Mucosa of rectum (tissue), 2 donors: ENCODE data around the gene PLXNA4.

ENCODE experiments used
- H3K27ac ChIP-seq, 2 donors: one replicate each; pipeline ENCODE4 v1.7.0; 2013; ENCODE audit warnings: inconsistent platforms in 2 of 2, low read depth in 2 of 2, low read length in 2 of 2
- H3K27me3 ChIP-seq, 2 donors: one replicate each; pipeline ENCODE4 v1.7.0; 2013; ENCODE audit warnings: low read length in 2 of 2; ENCODE audit not compliant: control insufficient read depth in 2 of 2, insufficient read depth in 2 of 2
- H3K36me3 ChIP-seq, 2 donors: one replicate each; pipeline ENCODE4 v1.7.0; 2013; ENCODE audit warnings: low read length in 2 of 2; ENCODE audit not compliant: control insufficient read depth in 2 of 2, insufficient read depth in 2 of 2
- H3K4me1 ChIP-seq, 2 donors: one replicate each; pipeline ENCODE4 v1.7.0; 2013; ENCODE audit warnings: low read length in 2 of 2, mild to moderate bottlenecking in 1 of 2; ENCODE audit not compliant: control insufficient read depth in 2 of 2, insufficient read depth in 2 of 2
- H3K4me3 ChIP-seq, 2 donors: one replicate each; pipeline ENCODE4 v1.7.0; 2013; ENCODE audit warnings: low read length in 2 of 2
- H3K9ac ChIP-seq, 2 donors: one replicate each; pipeline ENCODE4 v1.7.0; 2013; ENCODE audit warnings: low read length in 2 of 2, low read depth in 1 of 2, mild to moderate bottlenecking in 1 of 2
- H3K9me3 ChIP-seq, 2 donors: one replicate each; pipeline ENCODE4 v1.7.0; 2013; ENCODE audit warnings: low read length in 2 of 2; ENCODE audit not compliant: control insufficient read depth in 2 of 2
- donor health status: healthy.
- donor health status: Normal muscosa, but diverticular disease.

The PLXNA4 gene

GRCh38 chr7:132083126-132083525 lies 493.1 kb downstream of the PLXNA4 start:
- no peaks in the 10 kb centered on the region for H3K36me3 ChIP-seq
- no peaks in the 10 kb centered on the region for H3K9me3 ChIP-seq
- no peak overlapping the region for H3K9ac ChIP-seq
- H3K27me3 ChIP-seq, result no peaks in the 10 kb centered on the region
- H3K4me3 ChIP-seq, result no peak overlapping the region
- H3K27ac ChIP-seq, result no peak overlapping the region
- H3K4me1 ChIP-seq, result no peaks in the 10 kb centered on the region

DNA sequence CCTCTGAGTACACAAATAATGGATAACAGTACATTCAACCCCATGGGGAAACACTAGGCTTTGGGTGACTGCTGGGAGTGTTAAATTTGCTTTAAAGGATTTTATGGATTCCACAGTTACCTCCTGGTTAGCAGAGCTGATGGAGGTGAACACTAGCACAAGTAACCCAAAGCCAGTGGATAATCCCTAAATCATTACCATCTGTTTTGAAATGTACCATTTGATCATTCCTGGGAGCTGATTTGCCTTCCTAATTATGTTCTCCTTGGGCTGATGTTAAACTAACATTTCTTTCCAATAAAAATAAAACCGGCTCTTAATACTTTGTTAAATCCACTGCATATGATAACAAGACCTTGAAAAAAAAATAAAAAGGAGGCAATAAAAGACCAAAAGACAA lies 493.9 kb downstream of the PLXNA4 start:
- Histone ChIP-seq H3K4me1 (no peaks in the 10 kb centered on the region), H3K9ac (no peak overlapping the region), H3K27ac (no peak overlapping the region)

GRCh38 chr7:132081686-132082085 lies 494.6 kb downstream of the PLXNA4 start:
- Histone ChIP-seq H3K27ac (no peak overlapping the region), H3K9ac (no peak overlapping the region), H3K4me1 (no peaks in the 10 kb centered on the region)

More for the DNA sequence above, 493.9 kb downstream of the PLXNA4 start:
- Histone ChIP-seq H3K4me3 (no peak overlapping the region), H3K36me3 (no peaks in the 10 kb centered on the region), H3K9me3 (no peaks in the 10 kb centered on the region), H3K27me3 (no peaks in the 10 kb centered on the region)

DNA sequence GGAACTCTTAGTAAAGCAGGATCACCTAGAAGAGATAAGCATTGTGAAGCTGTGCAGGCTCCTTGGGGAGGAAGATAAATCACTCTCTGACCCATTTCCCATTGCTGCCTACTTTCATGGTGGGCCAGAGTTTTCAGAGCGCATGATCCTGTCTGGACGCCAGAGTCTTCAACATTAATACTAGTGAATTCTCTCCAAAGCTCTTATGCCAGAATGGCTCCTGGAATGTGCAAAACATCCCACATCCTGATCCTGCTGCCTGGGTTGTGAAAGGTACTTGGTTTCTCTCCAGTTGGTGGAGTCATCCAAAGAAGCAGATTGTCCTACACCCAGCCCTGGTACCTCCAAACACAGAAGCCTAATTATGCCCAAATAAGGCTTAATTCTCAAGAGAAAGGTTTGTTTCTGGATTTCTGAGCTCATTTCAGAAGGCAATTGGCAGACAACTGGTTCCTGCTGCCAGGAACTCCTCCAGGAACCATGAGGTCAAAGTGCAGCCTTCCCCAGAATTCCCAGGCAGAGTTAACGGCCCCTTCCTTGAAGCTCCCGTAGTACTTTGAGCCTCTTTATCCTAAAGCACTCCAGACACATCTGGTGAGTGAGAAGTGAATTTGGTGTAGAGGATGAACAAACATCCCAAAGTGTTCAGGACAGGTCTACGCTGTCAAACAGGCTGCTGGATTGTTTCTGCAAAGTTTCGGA lies 495.2 kb downstream of the PLXNA4 start:
- Histone ChIP-seq H3K9ac (no peak overlapping the region), H3K36me3 (no peaks in the 10 kb centered on the region), H3K4me1 (no peaks in the 10 kb centered on the region), H3K27me3 (no peaks in the 10 kb centered on the region), H3K4me3 (no peak overlapping the region), H3K27ac (no peak overlapping the region), H3K9me3 (no peaks in the 10 kb centered on the region)

More at GRCh38 chr7:132081686-132082085, 494.6 kb downstream of the PLXNA4 start:
- Histone ChIP-seq H3K36me3 (no peaks in the 10 kb centered on the region), H3K27me3 (no peaks in the 10 kb centered on the region), H3K4me3 (no peak overlapping the region), H3K9me3 (no peaks in the 10 kb centered on the region)

DNA sequence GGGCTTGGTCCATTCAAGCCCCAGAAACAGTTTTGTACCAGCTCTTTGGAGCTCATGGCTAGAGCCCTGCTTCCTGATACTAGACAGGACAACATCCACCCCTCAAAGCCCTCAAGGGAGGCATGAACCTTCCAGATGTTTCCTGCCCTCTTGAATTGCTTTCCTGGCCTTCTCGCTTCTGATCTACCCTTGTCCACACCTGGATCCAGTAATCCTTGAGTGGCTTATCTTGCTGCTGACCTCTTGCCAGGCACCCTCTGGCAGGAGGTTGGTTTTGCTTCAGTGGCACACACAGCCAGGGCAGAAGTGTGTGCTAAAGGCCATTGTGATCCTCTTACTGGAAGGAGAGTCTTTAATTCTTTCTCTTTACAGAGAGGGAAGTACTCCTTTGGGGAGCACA lies 495.8 kb downstream of the PLXNA4 start:
- no peak overlapping the region for H3K9ac ChIP-seq
- no peaks in the 10 kb centered on the region for H3K27me3 ChIP-seq
- no peaks in the 10 kb centered on the region for H3K9me3 ChIP-seq
- no peak overlapping the region for H3K4me3 ChIP-seq
- no peak overlapping the region for H3K27ac ChIP-seq
- no peaks in the 10 kb centered on the region for H3K4me1 ChIP-seq
- H3K36me3 ChIP-seq, result no peaks in the 10 kb centered on the region

GRCh38 chr7:132078891-132079735 lies 497.2 kb downstream of the PLXNA4 start:
- H3K4me1 ChIP-seq, result no peaks in the 10 kb centered on the region
- H3K27ac ChIP-seq, result no peak overlapping the region
- H3K9ac ChIP-seq, result no peak overlapping the region

DNA sequence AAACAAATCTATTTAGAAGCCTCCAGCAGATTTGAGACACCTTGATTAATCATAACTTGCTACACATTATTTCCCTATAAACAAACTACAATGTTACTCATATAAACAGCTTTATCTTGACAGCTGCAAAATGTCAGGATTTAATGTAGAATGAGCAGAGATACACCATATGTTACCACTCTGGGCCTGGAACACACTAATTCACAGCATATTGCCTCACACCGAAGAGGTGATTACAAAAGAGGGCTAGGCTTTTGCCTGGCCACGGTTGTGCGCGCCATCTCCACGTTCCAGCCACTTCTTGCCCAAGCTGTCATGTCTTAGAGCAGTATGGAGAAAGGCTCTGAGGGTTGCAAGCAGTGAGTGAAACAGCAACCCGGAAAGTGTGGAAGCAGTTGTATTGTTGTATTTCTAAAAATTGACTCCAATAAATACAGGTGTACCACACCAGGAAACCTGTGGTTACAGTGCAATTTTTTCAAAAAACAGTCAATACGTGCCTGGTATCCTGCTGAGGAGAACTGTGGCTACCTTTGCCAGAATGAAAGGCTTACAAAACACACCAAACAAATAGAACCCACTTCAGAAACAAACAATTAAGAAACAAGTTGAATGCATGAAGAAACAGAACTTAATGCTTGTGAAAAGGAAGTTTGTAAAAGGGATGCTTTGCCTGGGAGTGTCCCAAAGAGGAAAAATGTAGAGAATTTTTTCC lies 498.1 kb downstream of the PLXNA4 start:
- Histone ChIP-seq H3K27ac (no peak overlapping the region), H3K4me3 (no peak overlapping the region), H3K9ac (no peak overlapping the region), H3K27me3 (no peaks in the 10 kb centered on the region), H3K36me3 (no peaks in the 10 kb centered on the region), H3K9me3 (no peaks in the 10 kb centered on the region), H3K4me1 (no peaks in the 10 kb centered on the region)

More at GRCh38 chr7:132078891-132079735, 497.2 kb downstream of the PLXNA4 start:
- Histone ChIP-seq H3K9me3 (no peaks in the 10 kb centered on the region), H3K4me3 (no peak overlapping the region), H3K27me3 (no peaks in the 10 kb centered on the region), H3K36me3 (no peaks in the 10 kb centered on the region)

DNA sequence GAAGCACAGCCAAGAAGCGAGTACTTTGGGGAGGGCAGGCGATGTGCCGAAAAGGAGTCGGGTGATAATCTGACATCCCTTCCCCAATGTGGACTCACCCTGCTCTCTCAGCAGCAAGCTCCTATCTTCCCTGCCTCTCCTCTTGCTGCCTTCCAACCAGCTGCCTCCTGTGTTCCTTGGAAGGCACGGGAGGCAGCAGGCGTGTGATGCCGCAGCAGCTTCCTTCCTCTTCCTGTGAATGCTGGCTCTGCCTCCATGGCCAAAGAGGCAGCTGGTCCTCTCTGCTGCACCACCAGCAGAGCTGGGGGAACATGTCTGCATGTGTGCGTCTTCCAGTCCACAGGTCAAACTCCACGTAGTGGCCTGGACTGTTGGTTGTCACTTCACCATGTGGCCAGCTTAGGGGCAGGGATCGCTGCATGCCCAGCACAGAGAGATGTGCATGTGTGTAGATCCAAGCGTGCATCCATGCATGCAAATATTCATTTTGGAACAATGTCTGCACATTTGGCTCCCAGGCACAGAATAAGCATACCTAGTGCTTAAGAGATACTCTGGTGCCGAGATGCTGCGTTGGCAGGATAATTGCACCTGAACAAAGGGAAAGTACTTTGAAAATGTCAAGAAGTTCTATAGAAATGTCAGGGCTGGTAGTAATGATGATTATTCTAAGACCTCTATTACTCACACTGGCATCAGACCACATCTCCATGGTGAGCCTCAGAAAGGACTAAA lies 499.8 kb downstream of the PLXNA4 start:
- H3K9me3 ChIP-seq, result no peaks in the 10 kb centered on the region
- H3K4me1 ChIP-seq, result no peaks in the 10 kb centered on the region
- H3K4me3 ChIP-seq, result no peak overlapping the region
- no peak overlapping the region for H3K27ac ChIP-seq
- no peaks in the 10 kb centered on the region for H3K27me3 ChIP-seq
- H3K9ac ChIP-seq, result no peak overlapping the region
- H3K36me3 ChIP-seq, result no peaks in the 10 kb centered on the region

DNA sequence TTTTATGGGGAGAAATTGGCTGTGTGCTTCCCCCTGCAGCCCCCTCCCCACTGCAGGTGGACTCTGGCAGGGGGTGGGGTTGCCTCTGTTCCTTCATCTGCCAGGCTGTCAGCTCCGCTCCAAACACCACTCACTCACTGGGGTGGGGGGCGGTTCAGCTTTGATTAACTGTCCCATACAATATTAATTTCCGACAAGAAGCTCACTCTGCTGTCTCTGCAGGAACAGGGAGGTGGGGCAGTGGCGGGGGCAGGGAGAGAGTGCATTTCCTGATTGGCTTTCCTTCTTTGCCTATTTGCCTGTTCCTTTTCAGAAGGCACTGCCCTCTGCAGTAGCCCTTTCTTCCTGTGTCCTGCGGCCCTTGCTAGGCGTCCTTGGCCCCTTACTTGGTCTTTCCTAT lies 500.8 kb downstream of the PLXNA4 start:
- Histone ChIP-seq H3K4me1 (no peaks in the 10 kb centered on the region), H3K9ac (no peak overlapping the region), H3K4me3 (no peak overlapping the region), H3K36me3 (no peaks in the 10 kb centered on the region), H3K9me3 (no peaks in the 10 kb centered on the region), H3K27ac (no peak overlapping the region), H3K27me3 (no peaks in the 10 kb centered on the region)
